PFSK-1 (cell line): ENCODE measurements around the gene HTT.

Experiments used
- FOXP2 ChIP-seq: optimal IDR thresholded peaks from 2 replicates; pipeline ENCODE3; 2011; ENCODE audit warnings: borderline replicate concordance, control low read depth, inconsistent platforms; ENCODE audit not compliant: insufficient read depth; ENCODE audit errors: extremely low read length, extremely low read depth
- POLR2AphosphoS5 ChIP-seq: IDR thresholded peaks from 2 replicates; pipeline ENCODE4 v1.6.1; 2012; ENCODE audit warnings: low read depth, mild to moderate bottlenecking, control low read depth, low read length, moderate library complexity
- REST ChIP-seq, 2 experiments: IDR thresholded peaks; 2 replicates each; pipeline versions ENCODE4 v1.6.1 to v1.8.0; 2011 to 2012; ENCODE audit warnings: low read depth in 2 of 2, low read length in 2 of 2, control low read depth in 1 of 2, inconsistent platforms in 1 of 2, mild to moderate bottlenecking in 1 of 2, moderate library complexity in 1 of 2; ENCODE audit not compliant: insufficient read depth in 1 of 2
- SIN3A ChIP-seq: IDR thresholded peaks from 2 replicates; pipeline ENCODE4 v1.6.1; 2012; ENCODE audit warnings: mild to moderate bottlenecking, low read length, moderate library complexity, borderline replicate concordance; ENCODE audit not compliant: insufficient read depth
- TAF1 ChIP-seq: IDR thresholded peaks from 2 replicates; pipeline ENCODE4 v1.6.1; 2012; ENCODE audit warnings: low read length, control low read depth, borderline replicate concordance; ENCODE audit not compliant: insufficient read depth

The HTT gene

GRCh38 chr4:3233391-3234071, 159.1 kb downstream of the HTT start:
- TF ChIP-seq FOXP2 (no peak), TAF1 (no peak), REST (IDR thresholded peaks at IDR 0.05; ENCODE audit: insufficient read depth in 1 of 2, low read depth in 2 of 2, low read length in 2 of 2) (no peak), POLR2AphosphoS5 (no peak), SIN3A (no peak)

GRCh38 chr4:3234171-3235029, 159.9 kb downstream of the HTT start:
- TF ChIP-seq TAF1, result no peak
- no peak for TF ChIP-seq FOXP2
- TF ChIP-seq REST (IDR thresholded peaks at IDR 0.05; ENCODE audit: insufficient read depth in 1 of 2, low read depth in 2 of 2, low read length in 2 of 2), result no peak
- no peak for TF ChIP-seq SIN3A

GRCh38 chr4:3235030-3235345, 160.5 kb downstream of the HTT start:
- no peak for TF ChIP-seq FOXP2
- TF ChIP-seq SIN3A, result no peak
- TF ChIP-seq POLR2AphosphoS5, result no peak
- TF ChIP-seq REST (IDR thresholded peaks at IDR 0.05; ENCODE audit: insufficient read depth in 1 of 2, low read depth in 2 of 2, low read length in 2 of 2), result no peak
- TF ChIP-seq TAF1, result no peak

GRCh38 chr4:3235581-3235980, 161.1 kb downstream of the HTT start:
- TF ChIP-seq POLR2AphosphoS5, result no peak
- no peak for TF ChIP-seq FOXP2
- no peak for TF ChIP-seq TAF1
- no peak for TF ChIP-seq SIN3A
- TF ChIP-seq REST (IDR thresholded peaks at IDR 0.05; ENCODE audit: insufficient read depth in 1 of 2, low read depth in 2 of 2, low read length in 2 of 2), result no peak
